WERI-Rb-1 (cell line): ENCODE measurements around the gene PLA2R1.
A peak's percentile ranks its signal among the peaks of the same experiment; 100 is the strongest.

Experiments used
- DNase-seq: peaks from one replicate; pipeline ENCODE4 v3.0.0-alpha.2; 2020
- H3K27ac ChIP-seq: fragments of 250-450 bp; sonication (Bioruptor Pico); 2 replicates; pipeline ENCODE4 v1.5.1; 2020; ENCODE audit warnings: mild to moderate bottlenecking, moderate library complexity
- H3K27me3 ChIP-seq: fragments of 250-450 bp; sonication (Bioruptor Pico); 2 replicates; pipeline ENCODE4 v1.5.1; 2021; ENCODE audit warnings: mild to moderate bottlenecking, low read depth, moderate library complexity; ENCODE audit not compliant: insufficient read depth, severe bottlenecking
- H3K36me3 ChIP-seq: fragments of 250-450 bp; sonication (Bioruptor Pico); 2 replicates; pipeline ENCODE4 v1.5.1; 2020; ENCODE audit warnings: mild to moderate bottlenecking, moderate library complexity
- H3K4me3 ChIP-seq: 2 replicates; pipeline ENCODE4 v1.5.1; 2011; ENCODE audit warnings: low read depth, mild to moderate bottlenecking, control low read depth, low read length
- H3K9me3 ChIP-seq: fragments of 250-450 bp; sonication (Bioruptor Pico); 2 replicates; pipeline ENCODE4 v1.5.1; 2021; ENCODE audit warnings: mild to moderate bottlenecking, moderate library complexity; ENCODE audit not compliant: severe bottlenecking
- CTCF ChIP-seq: IDR thresholded peaks from 2 replicates; pipeline ENCODE4 v1.5.1; 2011; ENCODE audit warnings: low read depth, mild to moderate bottlenecking, control low read depth, inconsistent platforms, low read length

Gene PLA2R1

DNA sequence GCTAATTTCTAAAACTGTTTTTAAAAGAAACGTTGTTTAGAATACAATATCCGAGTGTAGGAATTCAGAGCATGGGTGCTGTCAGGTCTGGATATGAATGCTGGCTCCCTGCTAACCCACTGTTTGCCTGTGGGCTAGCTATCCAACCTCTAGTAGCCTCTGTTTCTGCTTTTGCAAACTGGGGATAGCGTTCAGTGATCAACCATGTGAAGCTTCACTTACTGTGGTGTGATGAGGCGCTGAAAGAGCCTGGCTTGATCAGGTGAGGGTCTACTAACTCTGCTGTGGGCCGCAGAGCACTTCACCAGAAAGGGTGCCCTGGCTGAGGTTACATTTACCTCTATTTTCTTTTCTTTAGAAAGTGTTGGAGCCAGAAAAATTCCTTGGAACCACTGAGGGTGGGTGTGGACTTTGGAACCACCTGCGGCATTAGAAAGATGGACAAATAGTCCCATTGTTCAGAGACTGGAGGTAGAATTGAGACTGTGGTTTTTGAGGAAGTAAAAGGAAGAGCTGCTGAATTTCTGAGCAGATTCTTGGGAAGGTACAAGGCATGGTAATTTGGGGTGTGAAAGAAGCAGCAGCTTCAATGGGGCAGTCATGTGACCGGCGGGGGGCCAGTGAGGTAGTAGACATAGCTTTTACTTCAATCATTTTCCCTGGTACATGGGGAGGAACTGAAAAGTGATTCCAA is 168.1 kb downstream of the PLA2R1 start:
- DNase-seq = no peak
- Histone ChIP-seq H3K4me3 (no peak overlapping the region), H3K27me3 (no peaks in the 10 kb centered on the region), H3K27ac (no peak overlapping the region), H3K36me3 (no peaks in the 10 kb centered on the region), H3K9me3 (no peaks in the 10 kb centered on the region)
- TF ChIP-seq CTCF = no peak

GRCh38 chr2:159892990-159893810 is 169.2 kb downstream of the PLA2R1 start:
- H3K9me3 ChIP-seq = no peaks in the 10 kb centered on the region
- H3K27ac ChIP-seq = no peak overlapping the region
- TF ChIP-seq CTCF = no peak
- no peaks in the 10 kb centered on the region for H3K27me3 ChIP-seq
- no peaks in the 10 kb centered on the region for H3K36me3 ChIP-seq
- H3K4me3 ChIP-seq = no peak overlapping the region
- DNase-seq = no peak

DNA sequence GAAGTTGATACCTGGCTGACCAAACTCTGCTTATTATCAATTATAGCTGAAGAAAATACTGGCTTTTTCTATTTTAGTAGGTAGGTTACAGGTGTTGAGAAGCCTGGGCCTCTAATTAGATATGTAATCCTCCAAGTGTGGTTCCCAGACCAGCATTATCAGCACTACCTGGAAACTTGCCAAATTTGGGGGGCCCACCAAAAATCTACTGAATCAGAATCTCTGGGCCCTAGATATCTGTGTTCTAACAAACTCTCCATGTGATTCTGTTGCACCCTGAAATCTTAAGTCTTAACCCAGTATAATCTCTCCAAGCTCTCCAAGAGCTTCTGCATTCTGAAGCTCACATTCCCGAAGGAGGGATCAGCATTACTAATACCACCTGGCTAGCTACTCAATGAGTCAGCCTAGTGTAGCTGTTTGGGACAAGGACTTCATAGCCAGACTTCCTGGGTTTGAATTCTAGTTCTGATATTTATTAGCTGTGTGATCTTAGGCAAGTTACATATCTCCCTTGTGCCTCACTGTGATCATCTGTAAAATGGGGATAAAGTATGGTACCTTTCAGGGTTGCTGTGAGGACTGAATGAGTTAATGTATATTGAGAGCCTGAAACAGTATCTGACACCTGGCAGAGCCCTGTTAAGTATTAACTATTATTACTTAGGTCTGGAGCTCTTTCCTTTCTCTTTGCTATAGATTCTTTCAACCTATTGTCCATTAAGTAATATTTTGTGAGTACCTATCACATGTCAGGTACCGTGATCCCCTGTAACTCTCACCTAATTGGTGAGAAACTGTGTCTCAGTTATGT is 170.3 kb downstream of the PLA2R1 start:
- Histone ChIP-seq H3K27ac (no peak overlapping the region), H3K9me3 (no peaks in the 10 kb centered on the region), H3K36me3 (no peaks in the 10 kb centered on the region), H3K27me3 (no peaks in the 10 kb centered on the region), H3K4me3 (no peak overlapping the region)
- DNase-seq = peak; percentile 45
- no peak for TF ChIP-seq CTCF

- no peak for TF ChIP-seq CTCF
- DNase-seq = no peak
- H3K36me3 ChIP-seq = no peaks in the 10 kb centered on the region
- H3K27me3 ChIP-seq = no peaks in the 10 kb centered on the region
- H3K9me3 ChIP-seq = no peaks in the 10 kb centered on the region
- no peak overlapping the region for H3K27ac ChIP-seq
- H3K4me3 ChIP-seq = no peak overlapping the region
These were observed 171.2 kb downstream of the PLA2R1 start for GRCh38 chr2:159891267-159891588.

- Histone ChIP-seq H3K27me3 (no peaks in the 10 kb centered on the region), H3K9me3 (no peaks in the 10 kb centered on the region), H3K4me3 (no peak overlapping the region), H3K27ac (no peak overlapping the region), H3K36me3 (no peaks in the 10 kb centered on the region)
- no peak for TF ChIP-seq CTCF
- DNase-seq = peak; percentile 25
These were observed 171.7 kb downstream of the PLA2R1 start for GRCh38 chr2:159890551-159891266.
